ENCODE results near the gene ERC2.

DNA sequence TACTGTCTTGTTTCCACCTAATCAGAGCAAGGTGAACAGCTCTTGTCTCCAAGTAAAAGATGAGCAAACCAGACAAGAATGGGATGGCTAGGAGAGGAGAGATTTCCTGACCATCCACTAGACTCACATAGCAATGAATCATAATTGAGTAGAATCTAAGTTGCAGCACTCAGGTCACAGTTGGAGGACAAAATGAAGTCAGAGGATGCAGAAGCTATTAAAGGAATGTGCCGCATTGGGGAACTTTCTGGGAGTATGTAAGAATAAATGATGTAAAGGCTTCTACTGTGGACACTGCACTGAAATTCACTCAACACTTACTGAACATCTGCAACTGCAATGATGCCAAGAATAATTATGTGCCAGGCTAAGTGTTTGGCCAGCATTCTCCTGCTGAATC lies 763.7 kb downstream of the ERC2 start:
- TF ChIP-seq, protein P1, sequence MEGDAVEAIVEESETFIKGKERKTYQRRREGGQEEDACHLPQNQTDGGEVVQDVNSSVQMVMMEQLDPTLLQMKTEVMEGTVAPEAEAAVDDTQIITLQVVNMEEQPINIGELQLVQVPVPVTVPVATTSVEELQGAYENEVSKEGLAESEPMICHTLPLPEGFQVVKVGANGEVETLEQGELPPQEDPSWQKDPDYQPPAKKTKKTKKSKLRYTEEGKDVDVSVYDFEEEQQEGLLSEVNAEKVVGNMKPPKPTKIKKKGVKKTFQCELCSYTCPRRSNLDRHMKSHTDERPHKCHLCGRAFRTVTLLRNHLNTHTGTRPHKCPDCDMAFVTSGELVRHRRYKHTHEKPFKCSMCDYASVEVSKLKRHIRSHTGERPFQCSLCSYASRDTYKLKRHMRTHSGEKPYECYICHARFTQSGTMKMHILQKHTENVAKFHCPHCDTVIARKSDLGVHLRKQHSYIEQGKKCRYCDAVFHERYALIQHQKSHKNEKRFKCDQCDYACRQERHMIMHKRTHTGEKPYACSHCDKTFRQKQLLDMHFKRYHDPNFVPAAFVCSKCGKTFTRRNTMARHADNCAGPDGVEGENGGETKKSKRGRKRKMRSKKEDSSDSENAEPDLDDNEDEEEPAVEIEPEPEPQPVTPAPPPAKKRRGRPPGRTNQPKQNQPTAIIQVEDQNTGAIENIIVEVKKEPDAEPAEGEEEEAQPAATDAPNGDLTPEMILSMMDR (IDR thresholded peaks at IDR 0.05): no peak
- no peak for TF ChIP-seq POLR2A (IDR thresholded peaks at IDR 0.05)
- TF ChIP-seq EP300 (IDR thresholded peaks at IDR 0.05): no peak

Data from ovary (tissue), 3 donors.